ENCODE results near the gene ANXA6. TPM values are rescaled to one million over a fixed set of nuclear protein-coding genes. Genes with fewer than 3 reads are reported as not detected.

Gene ANXA6
- total RNA-seq, 1 donor from 2014 or later = 27.7 TPM

DNA sequence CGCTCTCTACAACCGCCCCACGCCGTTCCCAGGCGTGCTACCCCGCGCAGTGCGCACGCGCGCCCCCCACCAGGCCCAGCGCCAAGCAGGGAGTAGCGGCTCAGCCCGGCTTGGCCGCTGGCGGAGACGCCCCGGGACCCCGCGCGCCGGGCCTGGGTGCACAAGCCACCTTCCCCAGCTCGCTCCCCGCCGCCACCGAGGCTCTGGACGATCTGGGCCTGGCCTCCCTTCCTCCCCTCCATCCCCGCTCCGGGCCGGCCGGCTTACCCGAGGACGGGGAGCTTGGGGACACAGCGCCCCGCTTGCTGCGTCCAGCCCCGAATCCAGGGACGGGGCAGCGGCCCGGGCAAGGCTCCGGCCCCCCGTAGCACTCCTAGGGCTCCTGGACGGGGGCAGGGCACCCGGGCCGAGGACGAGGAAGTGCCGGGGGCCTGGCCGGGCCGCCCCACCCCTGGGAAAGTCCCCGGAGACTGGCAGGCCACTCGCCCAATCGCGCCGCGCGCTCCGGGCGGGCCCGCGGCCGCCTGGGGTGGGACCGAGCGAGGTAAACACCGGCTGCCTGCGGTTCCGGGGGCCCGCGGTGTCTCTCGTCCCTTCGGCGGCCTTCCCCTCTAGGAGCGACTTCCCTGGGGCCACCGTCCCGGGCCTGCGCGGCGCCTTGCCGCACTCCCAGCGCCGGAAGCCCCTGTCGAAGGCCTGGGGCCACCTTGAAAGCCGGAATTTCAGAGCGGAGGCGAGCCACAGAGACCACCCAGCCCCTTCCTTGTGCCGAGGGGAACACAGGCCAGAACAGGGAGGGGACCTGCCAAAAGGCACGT lies 76.8 kb downstream of the ANXA6 start, which contains the start of gene TNIP1:
Gene TNIP1, minus strand, starts transcription at position 422 of the 818 bp plus-strand sequence. CDS start 15,939 bp downstream, outside the sequence.
- H3K27me3 Mint-ChIP-seq = no peaks in the 10 kb centered on the region
- H3K9me3 Mint-ChIP-seq (ENCODE audit: low read depth) = no peaks in the 10 kb centered on the region
- DNase-seq (ENCODE audit: low spot score, unreplicated experiment) = peak; percentile 88
- H3K4me1 Mint-ChIP-seq (ENCODE audit: low read depth) = peaks cover 21% of the 10 kb centered on the region
- H3K27ac Mint-ChIP-seq = peak within 1 kb of the TSS; percentile 97
- peak within 1 kb of the TSS; percentile 85 for H3K4me3 Mint-ChIP-seq (ENCODE audit: low read depth)
- TF ChIP-seq, protein P1, sequence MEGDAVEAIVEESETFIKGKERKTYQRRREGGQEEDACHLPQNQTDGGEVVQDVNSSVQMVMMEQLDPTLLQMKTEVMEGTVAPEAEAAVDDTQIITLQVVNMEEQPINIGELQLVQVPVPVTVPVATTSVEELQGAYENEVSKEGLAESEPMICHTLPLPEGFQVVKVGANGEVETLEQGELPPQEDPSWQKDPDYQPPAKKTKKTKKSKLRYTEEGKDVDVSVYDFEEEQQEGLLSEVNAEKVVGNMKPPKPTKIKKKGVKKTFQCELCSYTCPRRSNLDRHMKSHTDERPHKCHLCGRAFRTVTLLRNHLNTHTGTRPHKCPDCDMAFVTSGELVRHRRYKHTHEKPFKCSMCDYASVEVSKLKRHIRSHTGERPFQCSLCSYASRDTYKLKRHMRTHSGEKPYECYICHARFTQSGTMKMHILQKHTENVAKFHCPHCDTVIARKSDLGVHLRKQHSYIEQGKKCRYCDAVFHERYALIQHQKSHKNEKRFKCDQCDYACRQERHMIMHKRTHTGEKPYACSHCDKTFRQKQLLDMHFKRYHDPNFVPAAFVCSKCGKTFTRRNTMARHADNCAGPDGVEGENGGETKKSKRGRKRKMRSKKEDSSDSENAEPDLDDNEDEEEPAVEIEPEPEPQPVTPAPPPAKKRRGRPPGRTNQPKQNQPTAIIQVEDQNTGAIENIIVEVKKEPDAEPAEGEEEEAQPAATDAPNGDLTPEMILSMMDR (IDR thresholded peaks at IDR 0.05; ENCODE audit: unreplicated experiment) = no peak
- H3K36me3 Mint-ChIP-seq (ENCODE audit: insufficient read depth) = peaks cover 1% of the 10 kb centered on the region

DNA sequence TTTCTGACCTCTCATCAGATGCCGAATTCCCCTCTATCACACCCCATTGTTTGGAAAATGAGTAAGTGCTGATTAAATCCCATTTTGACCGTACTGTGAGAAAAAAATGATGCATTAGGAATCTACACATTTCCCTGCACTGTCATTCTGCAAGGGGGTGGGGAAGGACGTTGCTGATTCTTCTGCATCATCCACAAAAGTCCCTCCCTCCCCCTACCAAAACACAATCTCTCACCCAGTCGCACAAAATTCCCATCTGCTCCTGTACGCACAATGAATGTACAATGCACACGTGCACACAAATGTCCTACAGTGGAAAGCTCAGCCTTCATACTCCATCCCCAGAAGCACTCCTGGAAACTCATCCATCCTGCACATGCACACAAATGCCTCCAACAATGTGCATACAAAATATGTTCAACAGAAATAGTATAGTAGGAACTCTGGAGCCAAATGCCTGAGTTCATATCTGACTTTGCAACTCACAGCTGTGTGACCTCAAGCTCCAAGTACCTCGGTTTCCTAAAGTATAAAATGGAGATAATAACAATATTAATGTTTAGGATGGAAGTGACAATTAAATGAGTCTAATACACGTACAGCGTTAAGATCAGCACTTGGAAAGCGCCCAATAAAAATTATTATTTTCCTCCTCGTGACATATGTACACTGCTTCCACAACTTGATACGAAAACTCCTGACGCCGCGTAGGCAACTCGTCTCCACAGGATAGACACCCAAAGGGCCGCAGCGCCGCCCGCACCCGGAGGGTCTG lies 77.6 kb downstream of the ANXA6 start:
- Mint-ChIP-seq H3K27ac (peak overlapping the region; percentile 82), H3K9me3 (ENCODE audit: low read depth) (no peaks in the 10 kb centered on the region), H3K27me3 (no peaks in the 10 kb centered on the region), H3K36me3 (ENCODE audit: insufficient read depth) (peaks cover 1% of the 10 kb centered on the region), H3K4me1 (ENCODE audit: low read depth) (peaks cover 21% of the 10 kb centered on the region), H3K4me3 (ENCODE audit: low read depth) (peak overlapping the region; percentile 79)
- TF ChIP-seq, protein P1 (IDR thresholded peaks at IDR 0.05; ENCODE audit: unreplicated experiment) = no peak
- DNase-seq (ENCODE audit: low spot score, unreplicated experiment) = no peak

DNA sequence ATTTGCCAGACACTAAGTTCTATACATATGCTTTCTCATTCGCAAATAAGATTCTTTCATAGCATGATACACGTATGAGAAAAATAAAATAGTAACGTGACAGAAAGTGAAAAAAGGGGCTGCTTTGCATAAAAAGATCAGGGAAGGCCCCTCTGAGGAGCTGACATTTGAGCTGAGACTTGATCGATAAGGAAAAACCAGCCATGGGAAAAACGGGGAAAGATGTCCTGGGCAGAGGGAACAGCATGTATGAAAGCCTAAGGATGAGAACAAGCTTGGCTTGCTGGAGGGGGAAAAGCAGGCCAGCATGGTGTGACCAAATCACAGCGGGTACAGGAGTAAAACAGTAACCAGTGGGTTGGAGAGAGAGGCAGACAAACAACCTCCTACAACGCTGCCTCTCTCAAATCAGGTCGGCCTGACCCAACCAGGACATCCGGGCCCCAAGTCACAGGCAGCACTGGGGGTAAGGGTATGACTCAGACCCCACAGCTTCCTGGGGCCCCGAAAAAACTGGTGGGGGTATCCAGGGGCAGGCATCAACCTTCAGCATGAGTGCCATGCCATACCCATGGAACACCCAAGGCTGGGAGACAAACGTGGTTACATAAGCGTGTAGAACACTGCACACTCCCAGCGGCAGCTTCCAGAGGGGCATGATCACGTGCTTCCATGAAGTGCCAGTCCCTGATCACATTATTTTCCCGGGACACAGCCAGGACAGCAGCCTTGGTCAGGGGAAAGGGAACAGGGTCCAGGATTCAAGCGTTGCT lies 78.9 kb downstream of the ANXA6 start:
- no peak for DNase-seq (ENCODE audit: low spot score, unreplicated experiment)
- peak overlapping the region; percentile 55 for H3K4me3 Mint-ChIP-seq (ENCODE audit: low read depth)
- H3K4me1 Mint-ChIP-seq (ENCODE audit: low read depth) = peaks cover 21% of the 10 kb centered on the region
- H3K27ac Mint-ChIP-seq = peak overlapping the region; percentile 23
- peaks cover 1% of the 10 kb centered on the region for H3K36me3 Mint-ChIP-seq (ENCODE audit: insufficient read depth)
- H3K9me3 Mint-ChIP-seq (ENCODE audit: low read depth) = no peaks in the 10 kb centered on the region
- TF ChIP-seq, protein P1 (IDR thresholded peaks at IDR 0.05; ENCODE audit: unreplicated experiment) = no peak
- no peaks in the 10 kb centered on the region for H3K27me3 Mint-ChIP-seq

DNA sequence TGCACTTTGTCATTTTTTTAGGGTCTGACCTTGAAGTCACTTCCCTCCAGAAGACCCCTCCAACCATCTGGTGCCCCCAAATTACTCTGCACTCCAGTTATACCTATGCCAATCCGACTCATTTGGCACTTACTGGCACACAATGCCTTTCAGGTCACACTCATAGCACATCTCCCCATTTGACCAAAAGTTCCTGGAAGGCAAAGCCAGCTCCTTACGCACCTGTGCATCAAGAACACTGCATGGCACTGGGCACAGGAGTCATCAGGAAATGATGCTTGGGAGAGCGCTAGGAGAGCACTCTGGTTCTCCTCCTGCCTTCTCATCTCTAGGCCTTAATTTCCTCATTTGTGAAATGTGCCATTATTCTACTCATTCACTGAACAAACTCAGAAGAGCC lies 79.6 kb downstream of the ANXA6 start:
- no peaks in the 10 kb centered on the region for H3K27me3 Mint-ChIP-seq
- H3K9me3 Mint-ChIP-seq (ENCODE audit: low read depth) = no peaks in the 10 kb centered on the region
- H3K4me3 Mint-ChIP-seq (ENCODE audit: low read depth) = peak overlapping the region; percentile 55
- peak overlapping the region; percentile 23 for H3K27ac Mint-ChIP-seq
- peaks cover 1% of the 10 kb centered on the region for H3K36me3 Mint-ChIP-seq (ENCODE audit: insufficient read depth)
- TF ChIP-seq, protein P1 (IDR thresholded peaks at IDR 0.05; ENCODE audit: unreplicated experiment) = no peak
- no peak for DNase-seq (ENCODE audit: low spot score, unreplicated experiment)
- peaks cover 20% of the 10 kb centered on the region for H3K4me1 Mint-ChIP-seq (ENCODE audit: low read depth)

DNA sequence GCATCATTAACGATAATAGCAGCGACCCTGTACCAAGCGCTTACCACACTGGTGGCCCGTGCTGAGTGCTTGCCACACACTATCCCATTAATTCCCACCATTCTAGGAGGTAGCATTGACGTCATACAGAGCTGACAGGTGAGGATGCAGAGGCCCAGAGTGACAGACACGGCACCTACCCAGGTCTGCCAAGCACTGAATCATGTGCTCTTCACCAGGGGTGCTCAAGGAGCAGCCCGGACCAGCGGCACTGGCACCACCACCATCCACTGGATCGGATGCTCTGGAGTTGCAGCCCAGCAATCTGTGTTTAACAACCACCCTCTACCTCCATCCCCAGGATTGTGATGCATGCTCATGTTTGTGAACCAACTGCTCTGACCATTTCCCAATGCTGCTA lies 80.2 kb downstream of the ANXA6 start:
- no peak overlapping the region for H3K4me3 Mint-ChIP-seq (ENCODE audit: low read depth)
- TF ChIP-seq, protein P1 (IDR thresholded peaks at IDR 0.05; ENCODE audit: unreplicated experiment) = no peak
- peaks cover 19% of the 10 kb centered on the region for H3K4me1 Mint-ChIP-seq (ENCODE audit: low read depth)
- no peaks in the 10 kb centered on the region for H3K27me3 Mint-ChIP-seq
- no peaks in the 10 kb centered on the region for H3K9me3 Mint-ChIP-seq (ENCODE audit: low read depth)
- peaks cover 1% of the 10 kb centered on the region for H3K36me3 Mint-ChIP-seq (ENCODE audit: insufficient read depth)
- DNase-seq (ENCODE audit: low spot score, unreplicated experiment) = no peak
- H3K27ac Mint-ChIP-seq = no peak overlapping the region
